H1 (cell line): ENCODE data around the gene ARHGDIB.

Experiments used
- CEBPB ChIP-seq: IDR thresholded peaks from 2 replicates; pipeline ENCODE4 v1.6.1; 2012; ENCODE audit warnings: low read depth, low read length
- CREB1 ChIP-seq: IDR thresholded peaks from 2 replicates; pipeline ENCODE4 v1.6.1; 2012; ENCODE audit warnings: inconsistent platforms
- CTCF ChIP-seq, 3 experiments: IDR thresholded peaks; 1 replicate in 2 of 3; 2 replicates in 1 of 3; pipeline versions ENCODE4 v1.5.1 to v1.6.1; 2011; ENCODE audit warnings: low read length in 3 of 3, mild to moderate bottlenecking in 3 of 3, inconsistent platforms in 2 of 3, low read depth in 1 of 3, moderate library complexity in 1 of 3; ENCODE audit not compliant: insufficient read depth in 1 of 3; ENCODE audit errors: control extremely low read depth in 1 of 3
- EP300 ChIP-seq, 2 experiments: IDR thresholded peaks; 1 replicate in 1 of 2; 2 replicates in 1 of 2; pipeline ENCODE4 v1.6.1; 2011 to 2012; ENCODE audit warnings: low read depth in 2 of 2, low read length in 2 of 2, mild to moderate bottlenecking in 2 of 2, borderline replicate concordance in 1 of 2, inconsistent platforms in 1 of 2, moderate library complexity in 1 of 2
- EZH2 ChIP-seq: fragments of 200-600 bp; sonication (generic); IDR thresholded peaks from 2 replicates; pipeline ENCODE4 v1.7.1; 2012; ENCODE audit warnings: low read depth, mild to moderate bottlenecking, moderate library complexity, low read length, inconsistent platforms; ENCODE audit not compliant: severe bottlenecking
- JUN ChIP-seq: IDR thresholded peaks from 2 replicates; pipeline ENCODE4 v1.6.1; 2011; ENCODE audit warnings: low read depth, mild to moderate bottlenecking, improper control_type of control experiment, low read length
- JUND ChIP-seq: IDR thresholded peaks from 2 replicates; pipeline ENCODE4 v1.6.1; 2011; ENCODE audit warnings: mild to moderate bottlenecking, improper control_type of control experiment, low read length
- MAFK ChIP-seq: IDR thresholded peaks from 2 replicates; pipeline ENCODE4 v1.6.1; 2012; ENCODE audit warnings: low read depth, mild to moderate bottlenecking, improper control_type of control experiment, low read length
- POLR2A ChIP-seq, 2 experiments: IDR thresholded peaks; 1 replicate in 1 of 2; 2 replicates in 1 of 2; pipeline ENCODE4 v1.6.1; 2011; ENCODE audit warnings: low read depth in 2 of 2, low read length in 2 of 2, mild to moderate bottlenecking in 2 of 2; ENCODE audit errors: control extremely low read depth in 1 of 2
- POLR2AphosphoS5 ChIP-seq: IDR thresholded peaks from 2 replicates; pipeline ENCODE4 v1.6.1; 2011; ENCODE audit warnings: low read depth, low read length
- TAF1 ChIP-seq: IDR thresholded peaks from 2 replicates; pipeline ENCODE4 v1.6.1; 2011; ENCODE audit warnings: mild to moderate bottlenecking, low read depth, low read length
- TF ChIP-seq, protein P1 (sequence below): IDR thresholded peaks from 2 replicates; pipeline ENCODE4 v1.6.1; 2012; ENCODE audit warnings: inconsistent platforms
- TF ChIP-seq, protein P2 (sequence below): IDR thresholded peaks from 2 replicates; pipeline ENCODE4 v1.6.1; 2011; ENCODE audit warnings: low read depth, mild to moderate bottlenecking, low read length; ENCODE audit not compliant: insufficient read depth

- TF ChIP-seq, protein P1, sequence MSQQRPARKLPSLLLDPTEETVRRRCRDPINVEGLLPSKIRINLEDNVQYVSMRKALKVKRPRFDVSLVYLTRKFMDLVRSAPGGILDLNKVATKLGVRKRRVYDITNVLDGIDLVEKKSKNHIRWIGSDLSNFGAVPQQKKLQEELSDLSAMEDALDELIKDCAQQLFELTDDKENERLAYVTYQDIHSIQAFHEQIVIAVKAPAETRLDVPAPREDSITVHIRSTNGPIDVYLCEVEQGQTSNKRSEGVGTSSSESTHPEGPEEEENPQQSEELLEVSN = no peak
- TF ChIP-seq CTCF (IDR thresholded peaks at IDR 0.05; ENCODE audit: control extremely low read depth in 1 of 3, insufficient read depth in 1 of 3, low read depth in 1 of 3, low read length in 3 of 3) = no peak
- no peak for TF ChIP-seq POLR2A (IDR thresholded peaks at IDR 0.05; ENCODE audit: control extremely low read depth in 1 of 2, low read depth in 2 of 2, low read length in 2 of 2)
- no peak for TF ChIP-seq CREB1
- no peak for TF ChIP-seq MAFK
- TF ChIP-seq, protein P2, sequence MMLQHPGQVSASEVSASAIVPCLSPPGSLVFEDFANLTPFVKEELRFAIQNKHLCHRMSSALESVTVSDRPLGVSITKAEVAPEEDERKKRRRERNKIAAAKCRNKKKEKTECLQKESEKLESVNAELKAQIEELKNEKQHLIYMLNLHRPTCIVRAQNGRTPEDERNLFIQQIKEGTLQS = no peak
- TF ChIP-seq EZH2 = no peak
- no peak for TF ChIP-seq TAF1
- no peak for TF ChIP-seq JUN
- TF ChIP-seq POLR2AphosphoS5 = no peak
- no peak for TF ChIP-seq JUND
- TF ChIP-seq EP300 (IDR thresholded peaks at IDR 0.05; ENCODE audit: borderline replicate concordance in 1 of 2, low read depth in 2 of 2, low read length in 2 of 2) = no peak
- TF ChIP-seq CEBPB = no peak
Observed at GRCh38 chr12:14959916-14960496, 1.4 kb downstream of the ARHGDIB start.
